ENCODE results near the gene GALNT13.
"Not testable (repeated sequence)": the region's sequence is repeated elsewhere in the genome, so short reads cannot be mapped to it uniquely, and the experiment has no call there.

Gene GALNT13

DNA sequence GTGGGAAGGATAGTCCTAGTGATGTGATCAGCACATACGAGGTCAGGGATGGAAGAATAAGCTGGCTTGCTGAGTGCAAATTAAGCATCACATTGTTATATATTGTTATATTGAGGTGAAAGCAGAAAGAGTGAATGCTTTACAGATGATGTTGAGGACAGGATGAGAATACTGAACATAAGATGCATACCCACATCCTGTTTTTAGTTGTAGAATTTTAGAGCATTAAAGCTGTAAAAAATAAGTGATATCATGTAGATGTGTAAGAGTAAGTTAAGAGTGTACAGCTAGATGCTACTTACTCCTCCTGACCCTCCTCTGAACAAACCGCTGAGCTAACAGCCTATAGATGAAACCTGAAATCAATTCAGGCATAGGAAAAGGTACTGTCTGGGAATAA, 555.7 kb downstream of the GALNT13 start:
- DNase-seq, result no peak

DNA sequence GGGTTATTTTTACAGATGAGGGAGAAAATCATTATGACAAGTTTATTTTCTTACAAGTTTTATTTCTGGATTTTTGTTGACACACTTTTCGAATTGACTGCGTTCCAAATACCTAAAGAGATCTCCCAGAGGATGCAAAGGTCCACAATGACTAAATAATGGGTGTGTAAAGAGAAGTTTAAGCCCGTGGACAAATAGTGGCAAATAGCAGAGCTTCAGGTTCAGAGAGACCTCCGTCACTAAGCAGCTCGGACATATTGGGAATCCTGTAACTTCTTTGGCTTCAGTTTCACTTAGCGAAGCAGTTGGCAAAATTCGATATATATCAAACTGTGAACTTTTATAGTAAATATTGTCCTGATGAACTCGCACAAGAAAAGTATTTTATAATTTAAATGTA, 556.3 kb downstream of the GALNT13 start:
- no peak for DNase-seq

DNA sequence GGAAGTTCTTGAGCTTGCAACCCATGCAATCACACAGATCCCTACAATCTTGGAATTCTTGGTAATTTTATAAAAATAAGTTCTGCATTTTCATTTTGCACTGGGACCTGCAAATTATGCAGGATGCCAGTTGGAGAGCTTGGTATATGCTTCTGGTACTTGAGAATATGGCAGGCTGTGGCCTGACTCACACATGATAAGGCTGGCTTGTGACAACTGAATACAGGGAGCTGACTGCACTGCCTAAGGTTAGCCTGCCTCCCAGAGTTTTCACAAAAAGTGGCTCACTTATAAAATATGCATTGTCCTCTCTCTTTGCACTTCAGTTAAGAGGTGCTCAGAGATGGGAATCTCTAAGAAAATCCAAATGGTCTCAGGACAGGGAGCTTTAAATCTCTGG, 561.3 kb downstream of the GALNT13 start:
- no peak for DNase-seq

DNA sequence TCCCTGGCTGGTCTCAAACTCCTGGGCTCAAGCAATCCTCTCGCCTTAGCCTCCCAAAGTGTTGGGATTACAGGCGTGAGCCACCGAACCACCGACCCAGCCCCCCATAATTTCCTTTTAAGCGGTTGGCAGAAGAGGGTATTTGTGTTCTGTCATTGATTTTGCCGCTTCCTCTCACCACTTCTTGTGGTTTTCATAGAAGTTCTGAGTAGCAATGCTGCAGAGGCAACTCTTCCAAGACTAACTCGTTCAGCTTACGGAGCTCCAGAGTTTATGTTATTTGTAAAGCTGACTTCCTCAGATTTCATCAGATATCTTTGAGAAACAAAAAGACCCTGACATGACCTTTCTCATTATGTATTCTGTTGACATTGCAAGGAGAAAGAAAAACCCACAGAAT, 565.4 kb downstream of the GALNT13 start:
- DNase-seq, result peak; percentile 43

DNA sequence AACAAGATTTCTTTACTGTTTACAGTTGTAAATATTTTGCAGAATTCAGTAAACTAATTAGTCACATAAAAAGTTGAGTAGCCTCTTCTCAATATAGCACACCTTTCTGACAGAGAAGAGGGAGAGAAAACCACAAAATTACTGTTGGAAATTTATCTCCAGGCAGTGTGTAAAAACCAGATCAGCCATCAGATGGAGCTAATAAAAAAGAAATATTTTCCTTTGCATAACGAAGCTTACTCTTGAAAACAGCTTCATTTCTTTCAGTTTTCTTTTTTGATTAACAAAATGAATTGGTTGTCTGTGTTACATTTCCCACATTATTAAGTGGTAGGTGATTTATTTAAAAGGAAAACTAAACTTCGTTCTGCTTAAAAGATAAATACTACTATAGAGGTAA, 567.4 kb downstream of the GALNT13 start:
- DNase-seq, result no peak

DNA sequence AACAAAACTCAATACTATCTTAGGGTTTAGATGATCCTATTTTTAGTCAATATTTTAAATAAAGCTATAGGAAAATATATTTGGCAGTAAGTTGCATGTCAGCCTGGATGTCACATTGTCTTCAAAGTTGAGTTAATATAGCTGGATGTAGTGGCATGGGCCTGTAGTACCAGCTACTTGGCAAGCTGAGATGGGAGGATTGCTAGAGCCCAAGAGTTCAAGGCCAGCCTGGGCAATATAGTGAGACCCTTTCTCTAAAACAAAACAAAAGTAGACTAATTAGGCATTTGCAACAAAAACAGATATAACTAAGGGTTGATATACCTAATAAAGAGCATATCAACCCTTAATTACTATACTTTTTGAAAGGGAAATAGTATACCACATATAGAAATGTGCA, 572.2 kb downstream of the GALNT13 start:
- DNase-seq, result no peak

DNA sequence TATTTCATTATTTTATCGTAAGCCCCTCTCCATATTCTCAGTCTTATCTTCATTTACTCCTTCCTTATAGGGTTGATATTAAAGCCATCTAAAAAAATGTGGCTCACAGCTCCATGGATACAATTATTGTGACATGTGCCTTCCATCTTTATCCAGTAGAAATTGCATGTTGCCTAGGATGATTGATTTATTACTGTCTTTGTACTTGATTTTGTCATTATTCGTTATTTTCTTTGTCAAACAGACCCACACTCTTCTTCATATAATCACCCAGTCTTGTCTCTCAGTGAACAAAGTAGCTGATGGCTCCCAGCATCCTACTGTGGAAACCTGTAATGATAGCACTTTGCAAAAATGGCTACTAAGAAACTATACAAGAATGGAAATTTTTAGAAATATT, 574.6 kb downstream of the GALNT13 start:
- DNase-seq, result no peak

DNA sequence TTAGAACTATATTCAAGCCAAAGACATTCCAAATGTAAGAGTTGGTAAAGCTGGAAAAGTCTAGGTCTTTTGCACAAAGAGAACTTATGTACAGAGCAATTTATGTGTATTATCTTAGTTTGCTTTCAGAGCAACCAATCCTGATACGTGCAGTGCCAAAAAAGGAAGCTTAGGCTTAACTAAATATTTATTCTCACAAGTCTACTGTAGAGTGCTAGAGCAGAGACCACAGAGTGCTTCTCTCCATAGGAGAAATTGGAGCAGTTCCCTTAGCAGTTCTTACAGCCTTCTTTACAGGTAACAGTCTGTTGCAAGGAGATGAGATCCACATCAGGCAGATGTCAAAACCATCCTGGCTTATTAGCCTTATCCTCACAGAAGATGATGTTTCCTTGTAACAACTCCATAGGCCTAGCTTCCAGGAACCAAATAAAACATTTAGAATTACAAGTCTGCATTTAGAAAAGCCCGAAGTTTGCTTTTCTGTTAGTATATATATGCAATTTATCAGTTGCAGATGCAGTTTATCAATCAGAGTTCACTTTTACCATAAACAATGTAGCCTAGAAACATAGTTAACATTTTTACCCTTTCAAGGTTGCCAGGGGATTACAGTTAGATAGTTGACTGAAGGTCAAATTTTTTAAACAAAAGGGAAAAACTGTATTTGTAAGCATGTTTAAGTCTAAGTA, 576.2 kb downstream of the GALNT13 start:
- DNase-seq, result no peak

DNA sequence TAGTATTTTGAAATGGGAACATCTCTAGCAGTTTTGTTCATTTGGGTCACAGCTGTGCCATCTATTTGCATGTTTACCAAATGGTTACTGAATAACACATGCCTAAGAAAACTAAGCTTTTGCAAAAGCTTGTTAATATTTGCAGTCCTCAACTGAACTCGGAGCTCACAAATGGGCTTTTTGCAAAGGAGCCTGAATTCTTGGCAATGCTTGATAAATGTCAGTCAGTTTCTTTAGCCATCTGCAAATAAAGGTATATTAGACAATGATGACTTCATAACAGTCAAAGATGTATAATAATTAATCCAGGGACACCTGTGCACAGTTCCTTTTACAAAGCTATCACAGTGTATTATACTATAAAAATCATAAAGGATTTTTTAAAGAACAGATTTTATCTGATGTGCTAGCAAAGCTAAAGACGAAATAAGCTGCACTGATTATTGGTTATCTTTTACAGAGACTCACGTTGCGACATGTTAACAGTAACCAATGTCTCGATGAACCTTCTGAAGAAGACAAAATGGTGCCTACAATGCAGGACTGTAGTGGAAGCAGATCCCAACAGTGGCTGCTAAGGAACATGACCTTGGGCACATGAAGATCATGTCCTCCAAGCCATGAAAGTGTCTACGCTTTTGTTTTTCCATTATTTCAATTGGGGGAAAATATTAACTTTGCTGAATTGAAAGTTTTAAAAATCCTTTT, 578.4 kb downstream of the GALNT13 start:
- no peak for DNase-seq

DNA sequence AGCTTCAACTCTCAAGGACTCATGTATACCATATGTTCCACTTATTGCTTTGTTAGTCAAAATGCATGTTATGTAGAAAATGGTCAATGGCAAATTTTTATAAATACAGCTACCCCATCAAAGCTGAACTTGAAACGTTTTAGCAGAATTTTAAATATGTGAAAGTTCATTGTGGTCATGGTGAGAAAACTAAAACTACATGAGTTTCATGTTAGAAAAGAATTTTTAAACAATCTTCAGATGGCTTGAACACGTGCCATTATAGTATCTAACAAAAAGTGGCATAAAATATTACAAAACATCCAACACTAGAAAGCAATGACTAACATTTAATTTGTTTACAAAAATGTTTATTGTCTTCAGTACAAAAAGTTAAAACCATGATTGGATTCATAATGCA, 580.7 kb downstream of the GALNT13 start:
- DNase-seq, result no peak

DNA sequence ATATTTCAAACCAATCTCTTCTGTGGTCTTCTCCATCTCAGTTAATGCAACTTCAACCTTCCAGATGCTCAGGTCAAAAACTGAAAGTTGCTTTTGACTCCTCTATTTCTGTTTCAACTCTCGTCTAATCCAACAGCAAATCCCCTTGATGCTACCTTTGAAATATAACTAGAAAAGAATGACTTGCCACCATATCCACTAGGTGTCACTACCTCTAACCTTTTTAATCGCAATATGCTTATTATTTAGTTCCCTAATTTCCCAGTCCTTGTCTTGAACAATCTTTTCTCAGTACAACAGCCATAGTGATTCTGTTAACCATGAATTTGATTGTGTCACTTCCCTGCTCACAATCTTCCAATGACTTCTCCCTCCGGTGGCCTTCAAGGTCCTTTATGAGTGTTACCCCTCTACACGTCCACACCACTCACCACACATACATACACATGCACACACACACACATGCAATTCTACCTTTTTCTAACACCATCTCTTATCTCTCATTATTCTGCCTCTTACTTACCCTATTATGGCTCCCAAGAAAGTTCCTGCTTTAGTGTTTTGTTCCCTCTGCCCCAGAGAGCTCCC, 581.3 kb downstream of the GALNT13 start:
- peak; percentile 33 for DNase-seq

DNA sequence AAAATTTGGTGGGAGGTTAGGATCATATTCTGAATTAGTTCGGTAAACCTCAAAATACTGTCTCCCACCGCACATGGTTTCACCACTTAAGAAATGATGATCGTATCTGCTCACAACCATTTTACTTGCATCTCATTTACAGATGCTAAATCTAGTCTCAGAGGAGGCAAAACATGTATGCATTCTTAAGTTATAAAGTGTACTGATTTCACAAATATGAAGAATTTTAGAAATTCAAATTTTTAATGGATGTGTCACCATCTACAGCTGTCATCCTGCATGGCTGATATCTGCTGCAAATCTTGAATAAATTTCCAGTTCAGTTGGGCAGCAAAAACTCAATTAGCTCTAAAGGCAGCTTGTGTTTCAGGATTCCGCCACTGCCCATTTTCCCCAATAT, 583.4 kb downstream of the GALNT13 start:
- DNase-seq, result no peak

DNA sequence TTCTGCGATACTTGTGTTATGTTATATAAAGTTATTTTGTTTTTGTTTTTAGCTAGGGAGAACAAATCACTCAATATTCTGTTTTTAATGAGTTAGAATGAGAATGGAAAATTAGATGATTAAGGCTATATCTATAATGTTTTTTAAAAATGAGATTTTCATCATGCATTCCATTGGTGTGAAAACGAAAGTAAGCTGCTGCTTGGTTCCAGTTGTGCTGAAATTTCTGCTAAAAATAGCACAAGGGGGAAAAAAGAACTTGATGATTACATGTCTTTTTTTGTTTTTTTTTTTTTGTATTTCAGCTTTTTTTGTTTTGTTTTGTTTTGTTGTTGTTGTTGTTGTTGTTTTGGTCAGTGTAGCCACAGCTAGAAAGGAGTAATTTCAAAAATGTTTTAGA, 584.1 kb downstream of the GALNT13 start:
- DNase-seq, result no peak

DNA sequence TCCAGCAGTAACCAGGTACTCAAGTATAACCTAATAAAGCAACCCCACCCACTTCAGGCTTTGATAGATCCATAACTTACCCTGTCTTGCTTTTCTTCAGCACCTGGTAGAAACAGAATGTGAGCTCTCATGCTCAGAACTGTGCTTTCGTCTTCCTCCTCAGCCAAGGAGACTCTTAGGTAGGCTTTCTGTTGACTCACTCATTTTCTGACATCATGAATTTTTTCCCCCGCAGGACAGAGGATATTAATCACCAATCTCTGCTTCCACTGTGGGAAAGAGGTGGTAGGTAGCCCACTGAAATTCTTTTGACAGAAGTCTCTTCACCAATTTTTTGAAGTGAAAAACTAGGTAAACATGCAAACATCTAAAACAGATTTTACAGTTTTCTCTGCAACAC, 585.6 kb downstream of the GALNT13 start:
- DNase-seq, result no peak

DNA sequence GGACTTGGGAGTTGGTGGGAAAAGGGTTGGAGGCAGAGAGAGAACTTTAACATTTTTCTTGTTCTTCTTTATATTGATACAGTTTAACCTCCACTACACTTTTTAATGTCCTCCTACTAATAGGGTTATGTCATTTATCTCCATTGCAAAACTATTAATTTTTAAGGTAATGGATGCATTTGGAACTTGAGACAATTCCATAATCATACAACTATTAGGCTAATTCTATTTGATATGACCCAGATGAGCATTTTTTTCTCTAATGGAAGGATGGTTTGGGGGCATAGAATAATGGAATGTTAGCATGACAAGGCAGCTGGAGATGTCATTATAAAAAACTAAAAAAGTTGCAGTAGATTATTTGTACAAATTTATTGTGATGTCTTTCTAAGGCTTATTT, 587.6 kb downstream of the GALNT13 start:
- no peak for DNase-seq

DNA sequence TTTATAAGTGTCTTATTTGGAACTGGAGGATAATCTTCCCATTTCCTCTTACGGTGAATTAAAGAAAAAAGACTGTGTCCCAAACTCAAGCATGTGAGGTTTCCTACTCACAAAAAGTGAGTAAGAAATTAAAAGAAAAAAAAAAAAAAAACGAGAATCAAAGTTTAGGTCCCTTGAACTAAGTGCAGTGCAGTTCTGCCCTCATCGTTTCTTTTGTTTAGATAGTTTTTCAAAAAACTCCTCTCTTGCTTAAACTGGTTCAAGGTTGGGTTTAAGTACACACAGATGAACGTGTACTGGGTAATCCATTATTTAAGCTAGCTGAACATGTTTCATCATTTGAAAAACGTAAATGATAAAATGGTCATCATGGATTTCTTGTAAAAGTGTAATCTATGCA, 590.9 kb downstream of the GALNT13 start:
- DNase-seq, result no peak

DNA sequence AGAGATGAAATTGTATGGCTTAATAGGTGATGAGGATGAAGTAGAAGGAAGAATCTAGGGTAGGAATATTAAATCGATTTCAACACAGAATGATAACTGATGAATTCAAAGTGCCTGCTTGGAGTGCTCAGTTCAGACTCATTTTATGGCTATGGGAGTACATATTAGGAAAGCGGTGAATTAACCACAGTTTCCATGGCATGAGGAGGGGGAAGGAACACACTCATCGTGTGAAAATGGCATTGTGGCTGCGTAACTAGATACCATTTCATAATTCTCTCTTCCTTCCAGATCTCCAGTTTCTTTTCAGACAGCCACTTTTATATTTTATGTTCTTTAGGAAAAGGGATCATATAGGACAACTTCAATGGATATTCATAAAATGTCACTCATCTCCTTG, 594.5 kb downstream of the GALNT13 start:
- no peak for DNase-seq

DNA sequence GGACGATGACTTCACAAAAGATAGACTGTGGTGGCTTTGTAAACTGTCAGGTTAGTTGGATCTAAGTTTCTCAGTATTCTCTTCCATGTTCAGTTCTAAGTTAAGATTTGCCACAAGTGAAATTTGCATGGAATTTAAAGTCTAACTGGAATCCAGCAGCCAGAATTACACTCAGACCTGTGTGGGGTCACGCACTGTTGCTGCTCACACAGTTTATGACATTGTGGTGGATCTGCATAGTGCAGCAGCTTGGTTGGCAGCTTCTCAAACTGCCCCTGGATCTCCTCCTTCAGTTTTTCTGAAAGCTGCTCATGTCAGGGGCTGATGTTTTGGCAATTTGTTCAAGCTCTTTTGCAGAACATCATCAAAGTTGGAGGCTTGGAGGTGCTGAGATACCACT, 598.7 kb downstream of the GALNT13 start:
- no peak for DNase-seq

DNA sequence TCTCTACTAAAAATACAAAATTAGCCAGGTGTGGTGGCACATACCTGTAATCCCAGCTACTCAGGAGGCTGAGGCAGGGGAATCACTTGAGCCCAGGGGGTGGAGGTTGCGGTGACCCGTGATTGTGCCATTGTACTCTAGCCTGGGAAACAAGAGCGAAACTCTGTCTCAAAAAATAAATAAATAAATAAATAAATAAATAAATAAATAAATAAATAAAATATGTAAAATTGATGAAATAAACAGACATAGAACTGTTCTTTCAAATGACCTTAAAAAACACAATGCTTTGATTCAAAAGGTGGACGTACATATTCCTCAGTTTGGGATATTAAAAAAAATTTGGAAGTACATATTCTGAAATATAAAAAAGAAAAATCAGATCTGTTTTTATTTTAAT, 599.8 kb downstream of the GALNT13 start:
- not testable (repeated sequence) for DNase-seq

DNA sequence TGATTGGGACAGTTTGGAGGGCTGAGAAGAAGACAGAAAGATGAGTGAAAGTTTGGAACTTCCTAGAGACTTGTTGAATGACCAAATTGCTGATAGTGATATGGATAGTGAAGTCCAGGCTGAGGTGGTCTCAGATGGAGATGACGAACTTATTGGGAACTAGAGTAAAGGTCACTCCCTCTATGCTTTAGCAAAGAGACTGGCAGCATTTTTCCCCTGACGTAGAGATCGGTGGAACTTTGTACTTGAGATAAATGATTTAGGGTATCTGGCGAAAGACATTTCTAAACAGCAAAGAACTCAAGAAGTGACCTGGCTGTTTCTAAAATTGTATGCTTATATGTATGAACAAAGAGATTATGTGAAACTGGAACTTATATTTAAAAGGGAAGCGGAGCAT, 605.6 kb downstream of the GALNT13 start:
- DNase-seq, result no peak

DNA sequence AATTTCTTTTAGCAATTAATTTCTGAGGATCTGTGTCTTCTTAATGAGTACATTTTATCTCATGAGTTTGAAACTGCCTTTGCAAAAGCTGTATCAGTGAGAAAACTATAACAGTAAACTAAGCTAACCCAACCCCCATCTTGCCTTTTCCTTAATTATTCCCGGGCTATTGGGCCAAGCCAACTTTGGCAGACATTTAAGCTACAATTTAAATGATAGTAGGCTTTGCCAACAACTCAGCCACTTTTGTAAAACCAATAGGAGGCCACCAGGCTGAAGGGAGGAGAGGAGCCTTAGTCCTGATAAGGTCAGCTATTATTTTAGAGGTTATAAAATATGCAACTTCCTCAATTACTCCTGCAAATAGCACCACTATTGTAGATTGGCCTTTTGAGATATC, 608.8 kb downstream of the GALNT13 start:
- no peak for DNase-seq

DNA sequence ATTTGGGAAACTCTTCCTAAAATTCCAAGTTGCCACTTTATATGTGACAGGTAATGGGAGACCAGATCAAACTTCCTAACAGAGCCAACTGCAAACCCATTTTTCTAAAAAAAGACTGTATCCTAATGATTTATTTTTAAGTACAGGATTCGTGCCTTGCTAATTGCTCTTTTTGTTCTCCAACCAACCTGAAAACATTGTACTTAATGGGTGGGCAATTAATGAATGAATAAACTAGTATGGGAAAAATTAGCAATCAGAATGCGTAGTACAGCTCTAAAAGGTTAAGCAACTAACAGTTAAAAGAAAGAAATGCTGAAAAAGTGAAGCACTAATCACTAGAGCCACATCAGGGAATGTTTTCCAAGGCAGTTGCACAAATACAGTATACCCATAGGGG, 609.6 kb downstream of the GALNT13 start:
- no peak for DNase-seq

DNA sequence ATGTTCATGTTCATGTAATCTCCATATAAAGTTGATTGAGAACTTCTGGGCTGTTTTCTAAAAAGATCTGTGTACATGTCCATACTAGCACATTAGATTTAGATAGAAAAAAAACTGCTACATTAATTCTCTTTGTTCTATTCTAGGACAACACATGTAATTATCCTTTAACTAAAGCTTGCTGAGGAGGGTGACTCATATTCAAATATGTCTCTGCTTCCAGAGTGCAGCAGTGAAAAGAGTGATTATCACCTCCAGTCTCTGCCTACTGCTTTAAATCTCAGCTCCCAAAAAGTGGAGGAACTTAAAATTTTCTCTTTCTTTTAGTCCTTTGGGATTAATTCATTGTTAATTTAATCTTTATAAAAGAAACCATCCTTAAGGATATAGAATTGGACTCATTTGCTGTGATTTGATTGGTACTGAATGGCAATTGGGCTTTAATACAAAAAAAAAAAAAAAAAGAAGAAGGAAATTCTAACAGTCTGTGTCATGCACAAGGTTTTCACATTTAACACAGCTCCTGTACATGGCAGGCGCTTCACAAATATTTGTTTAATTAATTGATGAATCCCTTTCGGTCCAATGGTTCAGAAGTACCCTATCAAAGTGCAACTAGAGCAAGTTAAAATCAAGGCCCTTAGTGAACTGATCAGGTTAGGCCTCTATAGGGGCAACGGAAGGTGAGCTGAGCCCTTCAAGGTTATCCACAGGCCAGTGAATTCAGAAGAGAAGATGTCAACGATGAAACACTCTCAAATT, 612.8 kb downstream of the GALNT13 start:
- DNase-seq, result no peak

DNA sequence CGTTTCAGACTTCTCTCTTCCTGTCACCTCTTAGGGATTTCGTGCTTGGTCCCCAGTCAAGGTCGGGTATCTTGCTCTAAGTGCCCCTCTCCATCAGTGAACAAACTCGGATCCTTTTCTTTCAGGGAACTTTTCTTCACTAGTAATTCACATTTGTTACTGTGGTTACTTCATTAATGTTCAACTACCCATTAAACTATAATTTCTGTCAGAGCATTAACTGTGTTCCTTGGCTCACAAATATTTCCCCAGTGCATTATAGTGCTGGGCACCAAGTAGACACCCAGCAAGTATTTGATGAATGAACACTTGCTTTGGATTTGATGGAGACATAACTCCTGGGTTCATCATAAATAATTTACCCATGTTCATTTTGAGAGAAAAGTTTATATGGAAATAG, 617.1 kb downstream of the GALNT13 start:
- no peak for DNase-seq

Measured in MV-4-11 (cell line).